ENCODE results near the gene UBAP1L.
"Not testable (repeated sequence)": the region's sequence is repeated elsewhere in the genome, so short reads cannot be mapped to it uniquely, and the experiment has no call there.

Gene UBAP1L

DNA sequence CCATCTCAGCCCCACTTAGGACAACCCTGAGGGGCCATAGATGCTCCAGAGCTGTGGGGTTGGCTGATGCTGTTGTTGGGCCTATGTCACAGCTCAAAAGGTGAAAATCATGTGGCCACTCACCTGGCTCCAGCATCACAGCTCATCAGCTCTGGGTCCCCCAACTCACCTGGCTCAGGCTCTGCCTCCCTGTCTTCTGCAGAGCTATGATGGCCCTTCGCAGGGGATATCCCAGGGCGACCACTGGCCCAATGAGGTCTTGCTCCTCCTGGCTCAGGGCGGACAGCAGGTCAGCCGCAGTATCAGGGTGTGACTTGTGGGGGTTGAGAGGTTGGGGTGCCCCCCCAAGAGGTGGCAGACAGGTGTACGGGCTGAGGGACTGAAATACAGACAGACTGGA, 15.7 kb downstream of the UBAP1L start:
- no peak for DNase-seq

DNA sequence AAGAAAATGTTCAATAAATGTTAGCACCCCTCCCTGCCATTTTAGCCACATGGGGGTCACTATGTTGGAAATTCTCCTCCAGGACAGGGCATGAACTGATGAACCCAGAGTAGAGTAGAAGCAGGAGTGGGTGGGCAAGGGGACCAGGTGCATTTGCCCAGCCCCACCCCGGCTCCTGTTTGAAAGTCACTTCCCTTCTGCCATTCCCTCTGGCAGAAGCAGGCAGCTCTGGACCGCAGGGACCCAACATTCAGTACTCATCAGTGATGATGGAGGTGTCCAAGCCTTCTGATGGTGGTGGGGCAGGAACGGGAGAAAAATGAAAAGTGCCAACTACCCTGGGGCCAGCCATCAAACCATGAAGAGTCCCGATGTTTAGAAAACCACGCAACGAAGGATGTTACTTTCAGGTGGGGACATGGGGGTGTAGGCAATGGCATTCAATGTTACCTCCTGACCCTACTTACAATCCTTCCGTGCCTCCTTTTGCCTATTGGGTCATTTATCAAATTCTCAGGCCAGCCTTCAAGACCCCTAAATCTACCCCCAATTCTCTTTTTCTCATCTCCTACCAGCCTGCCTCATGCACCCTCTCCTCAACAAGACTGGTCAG, 17.2 kb downstream of the UBAP1L start:
- no peak for DNase-seq

DNA sequence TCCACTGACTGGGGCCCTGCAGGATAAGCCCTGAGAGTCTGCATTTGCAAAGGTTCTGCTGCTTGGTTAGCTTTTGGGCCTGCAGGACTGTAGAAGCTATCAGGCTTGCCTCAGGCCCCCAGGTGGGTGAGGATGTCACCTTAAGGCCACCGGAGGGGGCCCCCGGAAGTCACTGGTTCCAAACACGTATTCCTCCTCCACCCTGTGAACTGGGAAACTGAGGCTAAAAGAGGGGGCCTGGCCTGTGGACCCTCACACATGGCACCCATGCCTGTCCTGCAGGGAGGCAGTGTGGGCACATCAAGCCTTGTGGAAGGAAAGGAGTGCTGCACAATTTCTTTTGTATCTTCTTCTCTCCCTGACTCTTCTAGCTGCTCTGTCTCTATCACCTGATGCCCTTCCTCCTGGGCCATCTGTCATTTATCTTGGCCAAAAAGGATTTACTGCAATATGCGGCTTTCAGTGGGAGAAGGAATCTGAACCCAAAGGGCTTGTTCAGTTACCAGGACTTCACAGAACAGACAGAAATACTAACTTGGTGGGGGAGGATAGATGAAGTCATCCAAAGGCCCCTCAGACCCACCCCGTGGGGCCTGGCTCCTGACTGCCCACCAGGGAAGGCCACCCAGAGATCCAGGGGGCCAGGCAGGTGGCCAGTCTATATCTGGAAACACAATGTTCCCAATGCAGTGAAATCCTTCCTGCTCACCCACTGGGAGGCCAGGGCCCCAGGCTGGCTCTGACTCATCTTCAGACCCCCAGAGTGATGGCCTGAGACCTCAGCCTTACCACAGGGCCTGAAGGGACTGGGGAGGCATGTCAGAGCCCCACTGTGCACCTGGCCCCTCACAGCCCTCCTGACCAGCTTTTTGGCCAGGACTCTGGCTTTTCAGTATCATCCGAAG, 18.3 kb downstream of the UBAP1L start:
- no peak for DNase-seq

DNA sequence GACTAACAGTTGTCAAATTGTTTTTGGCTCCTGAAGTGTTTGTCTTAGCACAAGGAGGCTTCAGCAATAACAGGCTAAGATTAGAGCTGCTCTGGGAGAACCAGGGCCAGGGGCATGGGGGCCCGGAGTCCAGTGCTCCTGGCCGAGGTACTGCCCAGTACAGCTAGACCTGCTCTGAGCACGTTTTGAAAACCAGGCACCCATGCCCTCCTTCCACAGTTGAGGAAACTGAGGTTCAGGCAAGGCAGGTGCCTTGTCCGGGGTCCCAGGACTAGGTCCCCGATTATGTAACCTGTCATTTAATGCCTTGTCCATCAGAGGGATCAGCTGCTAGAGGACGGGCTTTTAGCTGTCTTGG, 19.3 kb downstream of the UBAP1L start:
- DNase-seq, result no peak

DNA sequence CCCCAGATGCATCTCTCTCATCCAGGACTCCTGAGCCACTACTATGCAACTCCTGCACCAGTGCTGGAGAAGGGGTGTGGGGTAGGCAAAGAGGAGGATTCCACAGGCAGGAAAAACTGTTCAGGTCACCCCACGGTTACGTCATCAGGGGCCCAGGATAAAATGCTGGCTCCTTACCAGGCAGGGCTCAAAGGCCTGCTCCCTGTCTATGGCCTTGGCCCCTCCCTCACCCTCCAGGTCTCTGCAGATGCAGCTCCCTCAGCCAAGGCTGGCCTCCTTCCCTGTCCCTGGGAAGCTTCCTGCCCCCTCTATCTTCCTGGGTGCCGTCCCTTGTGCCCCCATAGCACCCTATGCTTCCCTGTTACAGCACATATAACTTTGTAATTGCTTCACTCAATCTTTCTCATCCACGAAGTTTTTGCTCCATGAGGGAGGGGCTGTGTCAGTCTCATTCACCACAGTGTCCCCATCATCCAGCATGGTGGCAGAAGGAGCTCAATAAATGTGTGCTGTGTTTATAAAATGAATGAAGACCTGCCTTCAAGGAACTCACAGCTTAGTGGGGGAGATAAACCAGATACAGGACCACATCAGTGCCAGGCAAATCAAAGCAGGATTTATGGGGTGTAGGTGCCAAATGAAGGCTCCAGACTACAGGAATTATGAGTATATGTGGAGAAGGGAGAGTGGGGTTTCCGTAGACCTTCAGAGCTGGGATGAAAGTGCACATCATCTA, 19.8 kb downstream of the UBAP1L start:
- DNase-seq, result no peak

DNA sequence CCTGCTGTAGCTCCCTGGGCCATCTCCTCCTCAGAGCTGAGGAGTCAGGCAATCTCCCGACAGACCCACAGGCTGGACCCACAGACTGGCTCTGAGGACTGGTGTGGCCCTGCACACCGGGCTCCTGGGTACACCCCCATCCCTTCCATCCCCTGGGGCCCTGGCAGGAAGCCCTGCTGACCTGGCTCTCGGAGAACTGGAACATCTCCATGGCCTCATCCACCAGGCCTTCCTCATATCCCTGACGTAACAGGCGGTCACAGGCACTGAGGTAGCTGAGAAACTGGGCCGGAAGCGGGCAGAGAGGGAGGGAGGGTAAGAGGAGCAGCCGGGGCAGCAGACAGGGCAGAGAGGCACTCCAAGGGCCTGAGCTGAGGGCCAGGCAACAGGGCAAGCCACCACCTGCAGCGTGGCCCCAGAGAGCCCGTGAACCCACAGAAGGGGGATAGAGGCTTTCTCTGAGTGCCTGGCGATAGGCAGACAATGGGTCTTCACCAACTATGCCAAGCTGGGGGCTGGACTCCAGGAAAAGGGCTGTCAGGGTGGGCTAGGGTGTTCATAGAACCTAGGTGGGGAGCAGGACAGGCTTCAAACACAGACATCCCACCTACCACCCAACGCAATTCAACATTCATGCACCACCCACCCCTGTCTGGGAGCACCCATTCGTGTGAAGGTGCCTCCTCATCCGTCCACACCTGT, 20.6 kb downstream of the UBAP1L start:
- DNase-seq, result no peak

DNA sequence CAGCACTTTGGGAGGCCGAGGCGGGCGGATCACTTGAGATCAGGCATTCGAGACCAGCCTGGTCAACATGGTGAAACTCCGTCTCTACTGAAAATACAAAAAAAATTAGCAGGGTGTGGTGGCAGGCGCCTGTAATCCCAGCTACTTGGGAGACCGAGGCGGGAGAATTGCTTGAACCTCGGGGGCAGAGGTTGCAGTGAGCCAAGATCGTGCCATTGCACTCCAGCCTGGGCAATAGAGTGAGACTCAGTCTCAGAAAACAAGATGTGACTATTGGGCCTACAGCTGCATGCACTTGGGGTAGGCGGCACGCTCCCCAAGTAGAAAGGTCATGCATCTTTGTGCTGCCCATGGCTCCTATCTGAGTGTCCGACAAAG, 21.2 kb downstream of the UBAP1L start:
- DNase-seq, result not testable (repeated sequence)

DNA sequence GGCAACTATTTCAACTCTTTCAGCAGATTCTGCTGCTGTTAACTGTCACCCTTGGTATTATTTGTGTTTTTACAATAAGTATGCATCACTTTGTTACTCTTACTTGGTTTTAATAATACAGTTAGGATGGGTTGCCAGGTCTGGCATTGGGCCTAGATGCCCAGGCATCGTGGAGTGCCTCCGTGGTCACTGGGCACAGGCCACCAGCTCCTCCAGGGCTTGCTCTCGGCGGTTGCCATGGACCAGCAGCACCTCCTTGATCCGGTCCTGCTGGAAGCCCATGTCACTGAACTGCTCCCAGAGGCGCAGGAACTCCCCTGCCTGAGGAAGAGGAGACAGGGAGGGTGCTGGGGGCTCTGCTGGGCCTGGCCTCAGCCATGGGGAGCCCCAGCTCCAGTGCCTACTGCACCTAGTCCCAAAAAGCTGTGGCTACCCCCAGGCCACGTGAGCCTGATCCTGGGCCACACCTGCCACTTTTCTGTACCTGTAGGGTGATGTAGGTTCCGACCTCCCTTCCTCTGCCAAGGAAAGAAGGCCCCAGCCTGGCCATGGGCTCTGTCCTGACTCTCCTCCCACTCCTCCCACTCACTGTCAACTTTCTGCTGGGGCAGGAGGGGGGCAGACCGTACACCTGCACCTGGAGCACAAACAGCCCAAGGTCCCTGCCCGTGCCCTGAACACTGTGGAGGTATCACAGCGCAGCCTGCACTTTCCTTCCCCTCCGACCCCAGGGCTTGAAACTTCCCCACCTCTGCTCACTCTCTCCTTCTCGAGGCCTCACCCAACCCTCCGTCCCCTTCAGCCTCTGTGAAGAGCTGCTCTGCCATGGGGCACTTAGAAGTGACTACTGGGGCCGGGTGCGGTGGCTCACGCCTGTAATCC, 21.8 kb downstream of the UBAP1L start:
- DNase-seq, result no peak

DNA sequence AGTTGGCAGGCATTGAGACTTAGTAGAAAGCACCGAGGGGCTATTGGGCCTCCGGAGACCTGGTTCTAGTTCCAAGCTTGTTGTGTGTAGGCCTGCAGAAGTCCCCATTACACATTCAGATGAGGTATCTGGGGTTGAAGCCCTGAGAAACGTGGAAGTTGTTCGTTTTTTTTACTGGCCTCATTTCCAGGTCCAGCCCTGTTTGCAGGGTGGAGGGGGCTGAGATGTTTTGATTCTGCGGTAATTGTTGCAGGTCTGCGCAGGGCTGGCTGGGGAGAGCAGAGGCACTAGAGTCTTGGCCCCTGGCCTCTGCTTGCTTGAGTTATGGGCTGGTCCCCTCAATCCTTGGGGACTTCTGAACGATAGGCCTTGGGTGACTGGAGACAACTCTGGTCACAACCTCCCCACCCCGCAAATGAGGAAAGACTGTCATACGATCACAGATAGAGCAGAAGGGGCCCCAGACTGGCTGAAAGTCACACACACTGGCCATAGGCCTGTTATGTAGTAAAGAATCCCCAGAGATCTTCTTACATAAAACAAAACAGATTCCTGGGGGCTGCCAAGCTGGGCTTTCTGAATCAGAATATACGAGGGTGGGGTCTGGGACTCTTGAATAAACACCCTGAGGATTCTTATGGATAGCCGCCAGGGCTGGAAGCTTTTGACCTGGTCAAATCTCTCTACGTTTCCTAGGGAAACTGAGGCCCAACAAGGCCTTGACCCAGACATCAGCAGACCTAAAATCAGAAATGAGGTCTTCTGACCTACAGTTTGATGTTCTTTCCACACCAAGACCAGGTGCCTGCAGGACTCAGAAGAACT, 22.8 kb downstream of the UBAP1L start:
- DNase-seq, result no peak

DNA sequence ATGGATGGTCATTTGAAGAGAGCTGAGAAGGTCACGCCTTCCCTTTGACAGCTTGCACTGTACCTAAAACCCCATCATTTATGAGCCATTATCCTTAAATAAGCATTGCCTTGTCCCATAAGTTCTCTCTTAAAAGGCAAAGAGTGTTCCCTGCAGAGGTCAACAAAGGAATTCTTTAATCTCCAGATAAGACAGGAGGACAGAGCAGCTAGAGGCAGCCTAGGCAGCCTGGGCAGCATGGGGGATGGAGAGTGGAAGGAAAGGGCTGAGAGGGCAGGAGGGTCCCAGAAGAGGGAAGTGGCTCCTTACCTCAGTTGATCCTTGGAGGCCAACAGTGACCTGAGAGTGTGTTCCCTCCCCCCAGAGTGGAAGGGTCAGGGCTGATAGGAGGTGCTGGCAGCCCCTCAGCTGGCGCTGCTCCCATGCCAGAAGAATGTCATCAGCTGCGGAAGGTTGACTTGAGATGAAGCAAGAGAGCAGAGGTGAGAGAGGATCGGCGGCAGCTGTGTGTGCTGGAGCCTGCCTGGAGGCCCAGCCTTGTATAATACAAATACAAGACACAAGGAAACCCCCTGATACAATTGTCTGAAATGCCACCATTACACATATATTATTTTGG, 25.7 kb downstream of the UBAP1L start:
- no peak for DNase-seq

DNA sequence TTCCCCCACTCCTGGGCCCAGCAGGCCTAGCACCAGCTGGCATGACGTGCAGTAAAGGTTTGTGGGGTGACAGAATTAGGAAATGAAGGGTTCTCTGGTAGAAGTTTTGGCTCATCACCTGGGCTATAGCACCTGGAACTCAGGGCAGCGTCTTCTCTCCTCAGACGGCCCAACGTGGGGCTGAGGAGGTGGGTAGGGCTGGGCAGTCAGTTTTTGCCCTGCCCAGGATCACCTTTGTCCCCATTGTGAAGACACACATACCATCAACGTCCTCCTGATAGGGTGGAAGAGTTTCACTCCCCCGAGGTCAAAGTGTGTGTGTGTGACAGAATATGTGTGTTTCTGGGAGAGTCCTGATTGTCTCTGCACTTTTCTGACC, 26.4 kb downstream of the UBAP1L start:
- no peak for DNase-seq

DNA sequence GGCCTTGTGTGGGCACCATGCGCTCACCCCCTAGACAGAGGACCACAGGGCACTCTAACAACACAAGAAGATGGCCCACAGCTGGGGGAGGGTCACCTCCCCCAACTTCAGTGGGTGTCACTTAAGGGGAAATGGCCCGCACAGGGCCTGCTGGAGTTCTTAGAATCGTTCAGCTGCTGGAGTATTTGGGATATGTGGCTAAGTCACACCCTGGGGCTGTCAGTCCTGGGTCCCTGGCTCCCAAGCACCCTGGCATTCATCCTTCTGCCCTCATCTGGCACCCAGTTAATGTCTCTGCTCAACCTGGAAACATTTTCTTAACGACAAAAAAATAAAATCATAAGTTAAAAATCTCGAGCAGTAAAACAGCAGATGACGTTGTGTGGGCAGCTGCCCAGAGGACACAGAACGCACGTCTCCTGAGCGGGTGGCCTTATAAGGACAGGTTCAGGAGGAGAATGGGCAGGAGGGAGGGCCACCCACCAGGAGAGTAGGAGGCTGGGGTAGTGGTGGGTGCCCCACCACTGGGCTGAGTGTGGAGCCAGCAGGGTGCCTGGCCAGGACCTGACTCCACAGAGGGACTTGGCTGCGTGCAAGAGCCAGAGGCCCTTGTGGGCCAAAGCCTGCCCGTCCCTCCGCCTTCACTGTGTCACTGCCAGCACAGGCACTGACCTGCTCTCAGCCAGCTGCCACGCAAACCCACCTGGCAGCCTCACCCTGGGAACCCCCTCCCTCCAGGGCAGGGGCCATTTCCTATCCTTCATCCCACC, 26.9 kb downstream of the UBAP1L start:
- DNase-seq, result no peak

DNA sequence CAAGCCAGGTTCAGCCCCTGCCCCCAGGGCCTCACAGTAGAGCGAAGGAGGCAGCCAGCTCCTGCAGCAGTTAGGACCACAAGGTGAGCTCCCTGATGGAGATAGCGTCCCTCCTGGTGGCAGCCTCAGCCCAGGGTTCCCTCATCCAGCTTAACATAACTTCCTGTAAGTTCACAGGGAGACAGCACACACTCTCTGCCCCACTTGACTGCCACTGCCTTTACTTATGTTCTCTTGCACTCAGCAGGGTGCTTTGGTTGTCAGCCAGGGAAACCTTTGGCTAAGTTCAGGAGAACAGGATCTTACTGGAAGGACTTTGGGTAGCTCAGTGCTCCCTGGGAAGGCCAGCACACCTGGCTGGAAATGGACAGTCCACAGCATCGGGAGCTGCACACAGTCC, 27.6 kb downstream of the UBAP1L start:
- no peak for DNase-seq

DNA sequence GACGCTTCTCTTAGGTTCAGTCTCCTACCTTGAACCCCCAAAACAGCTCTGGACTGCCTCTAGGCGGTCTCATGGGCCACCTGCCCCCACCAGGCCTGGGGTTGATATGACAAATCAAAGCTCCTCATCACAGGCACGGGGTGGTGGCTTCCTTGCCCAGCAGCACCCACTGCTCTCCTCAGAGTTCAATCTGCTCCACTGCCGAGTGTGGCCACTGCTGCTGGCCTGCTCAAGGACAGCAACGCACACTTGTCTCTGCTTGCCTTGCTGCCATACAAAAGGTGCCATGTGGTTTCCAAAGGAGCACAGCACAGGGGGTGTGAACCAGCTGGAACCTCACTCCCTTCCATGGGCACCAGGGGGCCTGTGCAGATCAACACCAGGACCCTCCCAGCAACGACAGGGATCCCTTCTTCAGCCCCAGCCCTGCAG, 28.3 kb downstream of the UBAP1L start:
- no peak for DNase-seq

DNA sequence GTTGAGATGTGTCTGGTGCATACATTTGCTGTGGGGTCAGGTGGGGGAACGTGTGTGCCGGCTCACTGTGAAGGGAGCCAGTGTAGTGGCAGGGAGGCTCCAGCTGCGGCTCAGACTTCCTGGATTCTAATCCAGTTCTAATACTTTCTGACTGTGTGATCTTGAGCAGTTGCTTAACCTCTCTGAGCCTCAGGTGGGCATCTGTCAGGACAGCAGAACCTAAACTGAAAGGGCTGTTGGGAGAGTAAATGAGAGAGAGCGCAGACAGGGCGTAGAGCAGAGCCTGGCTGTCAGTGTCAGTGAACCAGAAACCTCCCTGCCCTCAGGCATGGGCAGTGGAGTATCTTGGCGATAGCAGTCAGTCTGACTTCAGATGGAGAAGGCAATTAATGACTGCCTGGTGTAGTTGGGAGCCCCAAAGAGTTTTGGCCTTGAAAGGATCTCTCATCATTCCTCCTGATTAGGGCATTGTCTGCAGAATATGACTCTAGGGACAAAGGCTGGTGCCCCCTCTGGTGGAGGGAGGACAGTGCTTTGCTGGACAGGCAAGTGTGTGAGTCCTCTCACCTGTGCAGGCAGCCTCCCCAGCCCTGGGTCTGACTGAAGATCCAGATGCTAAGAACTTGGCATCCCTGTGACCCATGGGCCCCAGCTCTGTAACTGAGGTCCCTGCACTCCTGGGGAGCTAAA, 28.9 kb downstream of the UBAP1L start:
- no peak for DNase-seq

DNA sequence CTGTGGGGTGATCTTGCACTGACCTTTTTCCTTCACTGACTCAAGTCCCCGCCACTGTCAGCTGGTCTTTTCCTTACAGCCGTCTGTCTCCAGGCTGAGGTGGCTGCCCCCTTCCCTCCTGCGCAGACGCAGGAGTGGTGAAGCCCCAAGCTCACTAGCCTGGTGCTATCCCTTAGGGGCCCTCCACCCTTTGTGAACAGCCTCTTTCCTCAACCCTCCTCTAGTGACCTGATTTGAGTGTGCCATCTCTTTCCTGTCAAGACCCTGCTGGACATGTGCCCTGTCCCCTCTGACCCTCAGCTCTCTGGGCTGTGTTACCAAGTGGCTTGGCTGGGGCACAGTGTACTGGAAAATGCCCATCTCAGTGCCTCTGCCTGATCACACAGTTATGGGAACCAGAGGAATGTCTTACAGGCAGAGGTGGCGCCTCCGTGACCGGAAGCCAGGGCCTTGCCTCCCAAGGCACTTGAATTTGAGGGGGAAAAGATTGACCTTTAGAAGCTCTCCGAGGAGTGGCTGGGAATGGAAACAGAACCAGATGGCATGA, 29.7 kb downstream of the UBAP1L start:
- no peak for DNase-seq

DNA sequence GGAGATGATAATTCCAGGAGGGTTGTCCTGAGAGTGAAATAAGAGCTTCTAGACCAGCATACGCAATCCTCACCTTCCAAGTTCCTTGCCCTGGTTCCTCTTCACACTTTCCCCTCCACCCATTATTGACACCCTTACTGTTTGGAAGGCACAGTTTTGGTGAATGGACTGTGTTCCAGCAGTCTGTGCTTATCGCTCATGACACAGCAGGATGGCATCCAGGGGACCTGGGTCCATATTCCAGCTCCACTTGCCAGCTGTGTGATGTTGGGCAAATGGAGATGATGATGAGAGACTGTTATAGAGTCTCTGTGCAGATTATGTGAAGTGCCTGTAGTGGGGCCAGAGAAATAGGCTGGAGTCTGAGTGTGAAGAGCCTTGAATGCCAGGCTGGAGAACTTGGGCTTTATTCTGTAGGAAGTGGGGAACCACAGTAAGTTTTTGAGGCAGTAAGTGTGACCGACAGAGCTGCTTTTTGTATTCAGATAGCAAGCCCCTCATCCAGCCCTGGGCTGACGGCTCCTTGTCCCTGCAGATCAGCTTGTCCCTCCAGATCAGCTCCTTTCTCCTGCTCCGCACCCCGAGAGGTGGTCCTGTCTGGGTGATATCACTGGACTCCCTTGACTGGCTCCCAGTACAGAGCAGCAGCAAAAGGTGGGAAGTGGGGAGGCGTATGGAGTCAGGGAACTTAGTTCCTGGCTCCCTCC, 30.3 kb downstream of the UBAP1L start:
- DNase-seq, result no peak

DNA sequence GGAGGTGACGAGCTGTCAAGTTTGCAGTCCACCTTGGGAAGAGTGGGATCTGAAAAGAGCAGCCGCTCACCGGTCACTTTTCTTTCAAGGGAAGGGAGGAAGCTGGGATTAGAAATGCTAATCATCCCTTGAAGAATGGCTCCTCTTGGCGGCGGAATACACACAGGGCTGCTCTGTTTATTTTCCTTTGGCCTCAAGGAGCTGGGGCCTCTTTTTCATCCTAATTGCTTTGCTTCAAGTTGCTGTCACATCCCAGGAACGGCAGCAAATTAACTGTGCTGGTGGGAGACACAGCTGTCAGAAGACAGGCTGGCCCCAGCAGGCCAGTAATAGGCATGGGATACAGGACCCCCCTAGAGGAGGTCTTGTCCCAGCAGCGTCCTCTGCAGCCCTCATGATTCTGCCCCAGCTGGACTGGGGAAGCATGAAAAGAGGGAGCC, 31.7 kb downstream of the UBAP1L start:
- DNase-seq, result no peak

All from activated CD4-positive, CD25-positive, alpha-beta regulatory T cell treated with anti-CD3 and anti-CD28 coated beads, Interleukin-2, amount 50 U/mL, for 72 hours (primary cell).